OCI-LY7 (cell line): ENCODE results near the gene OTUD7B. TPM values are rescaled to one million over a fixed set of nuclear protein-coding genes. Genes with fewer than 3 reads are reported as not detected.

Experiments used
- BruUV-seq: library from RNA; stranded (reverse); fragments of 400-500 nt; replicated peaks from 2 replicates; lab custom pipeline; 2021; lab: Mats Ljungman, UMichigan
- CTCF ChIA-PET: fragments of 300-600 bp; sonication (Branson Sonifier 250); formaldehyde crosslinking; loops from one replicate; lab custom pipeline; 2022; ENCODE audit warnings: antibody characterized with exemption; ENCODE audit not compliant: unreplicated experiment; lab: Charles Lee
- POLR2A ChIA-PET: fragments of 300-600 bp; sonication (Branson Sonifier 250); formaldehyde crosslinking; loops from one replicate; lab custom pipeline; 2022; ENCODE audit warnings: antibody characterized with exemption; lab: Charles Lee
- DNase-seq: peaks from one replicate; pipeline ENCODE4 v3.0.0-alpha.2; 2015; ENCODE audit warnings: low spot score
- H2AFZ ChIP-seq: fragments of 200-600 bp; sonication (generic), shearing (Covaris generic); 2 replicates; pipeline ENCODE4 v1.6.1; 2014; ENCODE audit warnings: mild to moderate bottlenecking, antibody characterized with exemption, low read length, moderate library complexity
- H3K27ac ChIP-seq: fragments of 200-600 bp; sonication (generic); 2 replicates; pipeline ENCODE4 v1.5.1; 2014; ENCODE audit warnings: mixed run types, low read depth, mild to moderate bottlenecking, moderate library complexity, low read length, inconsistent platforms; ENCODE audit not compliant: poor library complexity, severe bottlenecking
- H3K36me3 ChIP-seq: fragments of 200-600 bp; sonication (generic); 2 replicates; pipeline ENCODE4 v1.6.1; 2014; ENCODE audit warnings: mild to moderate bottlenecking, antibody characterized with exemption, low read length, moderate library complexity, mixed read lengths; ENCODE audit not compliant: insufficient read depth
- H3K4me1 ChIP-seq: fragments of 200-600 bp; sonication (generic); 2 replicates; pipeline ENCODE4 v1.5.1; 2014; ENCODE audit warnings: mild to moderate bottlenecking, low read length; ENCODE audit not compliant: insufficient read depth, poor library complexity, severe bottlenecking
- H3K4me2 ChIP-seq: fragments of 200-600 bp; sonication (generic); 2 replicates; pipeline ENCODE4 v1.6.1; 2014; ENCODE audit warnings: mild to moderate bottlenecking, low read length
- H3K4me3 ChIP-seq: fragments of 200-600 bp; sonication (generic); 2 replicates; pipeline ENCODE4 v1.5.1; 2014; ENCODE audit warnings: mild to moderate bottlenecking, low read depth, low read length; ENCODE audit not compliant: poor library complexity, severe bottlenecking
- H3K79me2 ChIP-seq: fragments of 200-600 bp; sonication (generic); 2 replicates; pipeline ENCODE4 v1.6.1; 2016; ENCODE audit warnings: low read depth, mild to moderate bottlenecking, low read length, moderate library complexity, mixed read lengths; ENCODE audit not compliant: insufficient read depth
- H3K9me2 ChIP-seq: fragments of 200-600 bp; sonication (generic); 2 replicates; pipeline ENCODE4 v1.6.1; 2016; ENCODE audit warnings: mild to moderate bottlenecking, low read length, mixed read lengths; ENCODE audit not compliant: insufficient read depth
- H3K9me3 ChIP-seq: fragments of 200-600 bp; sonication (generic); 2 replicates; pipeline ENCODE4 v1.6.1; 2014; ENCODE audit warnings: mild to moderate bottlenecking, mixed run types, low read length, mixed read lengths
- H4K20me1 ChIP-seq: fragments of 200-600 bp; sonication (generic); 2 replicates; pipeline ENCODE4 v1.6.1; 2014; ENCODE audit warnings: mild to moderate bottlenecking, antibody characterized with exemption, low read length, moderate library complexity, mixed read lengths; ENCODE audit not compliant: insufficient read depth
- CTCF ChIP-seq: fragments of 200-600 bp; sonication (generic); conservative IDR thresholded peaks from 2 replicates; pipeline ENCODE4 v1.5.1; 2014; ENCODE audit warnings: mild to moderate bottlenecking, antibody characterized with exemption, low read length, moderate library complexity, mixed read lengths
- EZH2phosphoT487 ChIP-seq: fragments of 200-600 bp; sonication (generic); IDR thresholded peaks from 2 replicates; pipeline ENCODE4 v1.6.1; 2018; ENCODE audit warnings: low read depth, borderline replicate concordance, mild to moderate bottlenecking, mixed run types, antibody characterized with exemption, low read length, moderate library complexity, mixed read lengths
- intact Hi-C: fragments of 100-400 bp; cut with micrococcal nuclease; formaldehyde crosslinking; loops from one replicate; pipeline ENCODE4 v1.10.0; 2022; ENCODE audit not compliant: unreplicated experiment
- total RNA-seq, 2 experiments: library from RNA; depleted of rRNA in 1 of 2; stranded (reverse); fragments of >200 nt in 1 of 2; shearing (Covaris generic) in 1 of 2; gene quantifications; 2 replicates each; pipeline ENCODE4 v1.2.3, GENCODE V29; 2014 to 2022

Gene OTUD7B
- total RNA-seq, 2 experiments from 2014 or later, result 1.7 to 4.3 TPM

GRCh38 chr1:149966405-149966804, 44.1 kb downstream of the OTUD7B start:
- Histone ChIP-seq H3K4me3 (no peak overlapping the region), H3K9me2 (no peaks in the 10 kb centered on the region), H3K4me1 (peaks cover 4% of the 10 kb centered on the region), H4K20me1 (no peaks in the 10 kb centered on the region), H2AFZ (no peak overlapping the region), H3K4me2 (no peak overlapping the region), H3K79me2 (no peaks in the 10 kb centered on the region), H3K27ac (no peak overlapping the region), H3K9me3 (no peaks in the 10 kb centered on the region), H3K36me3 (no peaks in the 10 kb centered on the region)
- POLR2A ChIA-PET, result no interaction called here
- CTCF ChIA-PET, result interaction anchor here (0.6 kb wide), 1 partner anchor 91 kb away, joined by 3 read pairs; no protein-coding TSS in a partner anchor
- TF ChIP-seq CTCF (no peak), EZH2phosphoT487 (no peak)
- intact Hi-C loops, result no loop called here
- BruUV-seq, result no TSS peak
- no peak for DNase-seq

GRCh38 chr1:149965440-149965839, 45.1 kb downstream of the OTUD7B start:
- CTCF ChIA-PET, result no interaction called here
- no TSS peak for BruUV-seq
- intact Hi-C loops, result no loop called here
- Histone ChIP-seq H3K4me1 (peaks cover 4% of the 10 kb centered on the region), H3K9me3 (no peaks in the 10 kb centered on the region), H3K79me2 (no peaks in the 10 kb centered on the region), H3K4me2 (no peak overlapping the region), H3K9me2 (no peaks in the 10 kb centered on the region), H3K27ac (no peak overlapping the region), H4K20me1 (no peaks in the 10 kb centered on the region), H2AFZ (no peak overlapping the region), H3K36me3 (no peaks in the 10 kb centered on the region), H3K4me3 (no peak overlapping the region)
- no peak for TF ChIP-seq CTCF
- TF ChIP-seq EZH2phosphoT487, result no peak
- POLR2A ChIA-PET, result interaction anchor here (0.5 to 0.7 kb wide), 2 partner anchors 9 to 122 kb away, joined by 4 to 8 read pairs; no protein-coding TSS in a partner anchor
- DNase-seq, result no peak

- no TSS peak for BruUV-seq
- Histone ChIP-seq H3K9me2 (no peaks in the 10 kb centered on the region), H3K4me3 (no peak overlapping the region), H3K36me3 (no peaks in the 10 kb centered on the region), H3K4me1 (peaks cover 4% of the 10 kb centered on the region), H4K20me1 (no peaks in the 10 kb centered on the region), H3K79me2 (no peaks in the 10 kb centered on the region), H2AFZ (no peak overlapping the region), H3K27ac (no peak overlapping the region), H3K9me3 (no peaks in the 10 kb centered on the region), H3K4me2 (no peak overlapping the region)
- TF ChIP-seq CTCF (no peak), EZH2phosphoT487 (no peak)
- POLR2A ChIA-PET, result no interaction called here
- no peak for DNase-seq
- CTCF ChIA-PET, result no interaction called here
- intact Hi-C loops, result no loop called here
Measured at GRCh38 chr1:149963358-149963757, 47.2 kb downstream of the OTUD7B start.
